ENCODE measurements around the gene OR2L2. TPM values are rescaled to one million over a fixed set of nuclear protein-coding genes. Genes with fewer than 3 reads are reported as not detected.

The OR2L2 gene
- total RNA-seq, 4 donors from 2014 or later, result not detected

Other genes with a start within 250 kb of the OR2L2 start
- gene OR14A16, start 206.0 kb upstream of the OR2L2 start, total RNA-seq, result not detected
- not detected for gene OR11L1, start 188.2 kb upstream of the OR2L2 start, total RNA-seq
- 1 to 10 TPM in 1 of 4 donors, under 1 TPM in 3; 0.26 to 1.5 (median 0.49) TPM for gene TRIM58, start 172.9 kb upstream of the OR2L2 start, total RNA-seq
- gene OR2W3, start 134.5 kb upstream of the OR2L2 start, total RNA-seq, result under 1 TPM in 1 of 4 donors, not detected in 3; 0.80 TPM
- not detected for gene OR2T8, start 109.8 kb upstream of the OR2L2 start, total RNA-seq
- gene OR2AJ1, start 105.2 kb upstream of the OR2L2 start, total RNA-seq, result not detected
- gene OR2L8, start 81.2 kb upstream of the OR2L2 start, total RNA-seq, result not detected
- gene OR2AK2, start 64.8 kb upstream of the OR2L2 start, total RNA-seq, result not detected
- gene OR2L5, start 16.4 kb upstream of the OR2L2 start, total RNA-seq, result not detected
- gene OR2L3, start 16.8 kb downstream of the OR2L2 start, total RNA-seq, result not detected
- not detected for gene OR2L13, start 65.1 kb downstream of the OR2L2 start, total RNA-seq
- not detected for gene OR2M5, start 115.1 kb downstream of the OR2L2 start, total RNA-seq
- not detected for gene OR2M2, start 144.8 kb downstream of the OR2L2 start, total RNA-seq
- not detected for gene OR2M3, start 167.2 kb downstream of the OR2L2 start, total RNA-seq
- gene OR2M4, start 201.3 kb downstream of the OR2L2 start, total RNA-seq, result not detected
- not detected for gene OR2T33, start 247.9 kb downstream of the OR2L2 start, total RNA-seq